HepG2 (cell line): ENCODE results near the gene RNASE11. TPM values are rescaled to one million over a fixed set of nuclear protein-coding genes. Genes with fewer than 3 reads are reported as not detected.

Experiments
- GATA4 ChIP-seq: sonication (generic); IDR thresholded peaks from 2 replicates; pipeline ENCODE4 v1.6.1; 2016; ENCODE audit warnings: antibody characterized with exemption, low read depth, borderline replicate concordance
- GTF3A ChIP-seq: sonication (generic); formaldehyde crosslinking; conservative IDR thresholded peaks from 2 replicates; pipeline ENCODE4 v1.4.0; 2020; ENCODE audit warnings: mild to moderate bottlenecking, missing genetic modification reagents
- HCFC1 ChIP-seq: fragments of 150-350 bp; IDR thresholded peaks from 2 replicates; pipeline ENCODE4 v1.6.1; 2014; ENCODE audit warnings: low read depth, low read length
- HNRNPL ChIP-seq: fragments of 200-400 bp; formaldehyde crosslinking; IDR thresholded peaks from 2 replicates; pipeline ENCODE4 v1.6.1; 2017; ENCODE audit warnings: mild to moderate bottlenecking, low read depth, low read length
- KLF11 ChIP-seq: IDR thresholded peaks from 2 replicates; pipeline ENCODE4 v1.6.1; 2016; ENCODE audit warnings: missing compliant biosample characterization
- NONO ChIP-seq, 2 experiments: fragments of 450-650 bp in 1 of 2; sonication (generic) in 1 of 2; formaldehyde crosslinking in 1 of 2; IDR thresholded peaks in 1 of 2; conservative IDR thresholded peaks in 1 of 2; 2 replicates each; pipeline versions ENCODE4 v1.6.1 to v1.8.0; 2017 to 2022; ENCODE audit warnings: mild to moderate bottlenecking in 1 of 2, missing genetic modification reagents in 1 of 2, moderate library complexity in 1 of 2
- PLSCR1 ChIP-seq: sonication (generic); formaldehyde crosslinking; IDR thresholded peaks from 2 replicates; pipeline ENCODE4 v1.5.0; 2020; ENCODE audit warnings: missing genetic modification reagents, mild to moderate bottlenecking, borderline replicate concordance
- PPARG ChIP-seq: conservative IDR thresholded peaks from 2 replicates; pipeline ENCODE4 v1.6.1; 2016; ENCODE audit warnings: missing biosample characterization, missing genetic modification reagents
- PTBP1 ChIP-seq: fragments of 200-400 bp; formaldehyde crosslinking; IDR thresholded peaks from 2 replicates; pipeline ENCODE4 v1.6.1; 2018; ENCODE audit warnings: low read length, low read depth; ENCODE audit not compliant: poor library complexity, severe bottlenecking
- REXO4 ChIP-seq: sonication (generic); formaldehyde crosslinking; IDR thresholded peaks from 2 replicates; pipeline ENCODE4 v1.8.0; 2022; ENCODE audit warnings: missing genetic modification reagents, mild to moderate bottlenecking, borderline replicate concordance
- SP2 ChIP-seq: sonication (generic); formaldehyde crosslinking; IDR thresholded peaks from 2 replicates; pipeline ENCODE4 v1.5.1; 2020; ENCODE audit warnings: mild to moderate bottlenecking, missing genetic modification reagents
- TEF ChIP-seq: sonication (generic); formaldehyde crosslinking; IDR thresholded peaks from 2 replicates; pipeline ENCODE4 v1.5.0; 2020; ENCODE audit warnings: missing genetic modification reagents
- THYN1 ChIP-seq: sonication (generic); formaldehyde crosslinking; IDR thresholded peaks from 2 replicates; pipeline ENCODE4 v1.8.1; 2023; ENCODE audit warnings: low read depth, mild to moderate bottlenecking, moderate library complexity, missing genetic modification reagents, borderline replicate concordance
- ZBTB8A ChIP-seq: sonication (generic); formaldehyde crosslinking; IDR thresholded peaks from 2 replicates; pipeline ENCODE4 v1.4.0; 2020; ENCODE audit warnings: mild to moderate bottlenecking, low read depth, missing genetic modification reagents, borderline replicate concordance
- ZFP82 ChIP-seq: sonication (generic); formaldehyde crosslinking; IDR thresholded peaks from 2 replicates; pipeline ENCODE4 v1.5.1; 2020; ENCODE audit warnings: mild to moderate bottlenecking, missing genetic modification reagents, borderline replicate concordance
- ZNF276 ChIP-seq: sonication (generic); formaldehyde crosslinking; IDR thresholded peaks from 2 replicates; pipeline ENCODE4 v1.4.0; 2020; ENCODE audit warnings: mild to moderate bottlenecking, low read depth, missing genetic modification reagents
- ZNF362 ChIP-seq: sonication (generic); formaldehyde crosslinking; IDR thresholded peaks from 2 replicates; pipeline ENCODE4 v1.4.0; 2020; ENCODE audit warnings: missing genetic modification reagents, mild to moderate bottlenecking, borderline replicate concordance
- ZNF569 ChIP-seq: sonication (generic); formaldehyde crosslinking; IDR thresholded peaks from 2 replicates; pipeline ENCODE4 v1.5.0; 2020; ENCODE audit warnings: mild to moderate bottlenecking, missing genetic modification reagents, moderate library complexity, borderline replicate concordance
- ZSCAN20 ChIP-seq: sonication (generic); formaldehyde crosslinking; IDR thresholded peaks from 2 replicates; pipeline ENCODE4 v1.4.0; 2020; ENCODE audit warnings: missing genetic modification reagents, mild to moderate bottlenecking, borderline replicate concordance
- polyA plus RNA-seq, 8 experiments: library from polyadenylated mRNA; depleted of rRNA in 3 of 8; stranded (reverse) in 7 of 8; unstranded in 1 of 8; fragments of >200 nt; fragmentation: Illumina TruSeq in 4 of 8; extraction: Trizol in 4 of 8; gene quantifications; 2 replicates each; pipeline versions ENCODE4 v1.2.1 to v1.2.3, GENCODE V29; 2011 to 2016; ENCODE audit warnings: low read depth in 4 of 8, missing spikeins in 1 of 8, mixed read lengths in 1 of 8; ENCODE audit not compliant: insufficient read depth in 1 of 8
- total RNA-seq, 5 experiments: library from RNA; depleted of rRNA; stranded (reverse); fragments of >200 nt; fragmentation: Illumina TruSeq; extraction: Trizol; gene quantifications; 2 replicates each; pipeline ENCODE4 v1.2.3, GENCODE V29; 2016; ENCODE audit warnings: low read depth in 1 of 5
- TF ChIP-seq, protein P1 (sequence below): sonication (generic); formaldehyde crosslinking; IDR thresholded peaks from 2 replicates; pipeline ENCODE4 v1.8.1; 2023; ENCODE audit warnings: mild to moderate bottlenecking, missing genetic modification reagents

RNASE11 gene
- total and polyA plus RNA-seq, 2 of the 13 experiments (the other 11 are each of a cell fraction or from before 2014, with no cell fraction given): not detected

GRCh38 chr14:20609215-20610001 is 21.6 kb upstream of the RNASE11 start (continued):
- TF ChIP-seq HNRNPL (0 out of 2 replicates have a peak, but pooled peaks have one; percentile 47), ZBTB8A (CRISPR knock-in tag) (no peak), PLSCR1 (no peak), PTBP1 (no peak), ZNF276 (CRISPR knock-in tag) (no peak), ZFP82 (CRISPR knock-in tag) (no peak), THYN1 (CRISPR knock-in tag) (no peak), GTF3A (CRISPR knock-in tag) (no peak), ZNF569 (CRISPR knock-in tag) (no peak), KLF11 (no peak), TEF (CRISPR knock-in tag) (no peak), ZNF362 (CRISPR knock-in tag) (no peak; the same call in 1 of the 2 replicates), NONO (IDR thresholded peaks at IDR 0.05) (no peak), NONO (CRISPR knock-in tag; conservative IDR thresholded peaks at IDR 0.05) (no peak), REXO4 (CRISPR knock-in tag) (no peak), SP2 (CRISPR knock-in tag) (no peak), HCFC1 (no peak), PPARG (peak; percentile 56; the same call in 1 of the 2 replicates), ZSCAN20 (CRISPR knock-in tag) (no peak), GATA4 (no peak)
- TF ChIP-seq, protein P1, sequence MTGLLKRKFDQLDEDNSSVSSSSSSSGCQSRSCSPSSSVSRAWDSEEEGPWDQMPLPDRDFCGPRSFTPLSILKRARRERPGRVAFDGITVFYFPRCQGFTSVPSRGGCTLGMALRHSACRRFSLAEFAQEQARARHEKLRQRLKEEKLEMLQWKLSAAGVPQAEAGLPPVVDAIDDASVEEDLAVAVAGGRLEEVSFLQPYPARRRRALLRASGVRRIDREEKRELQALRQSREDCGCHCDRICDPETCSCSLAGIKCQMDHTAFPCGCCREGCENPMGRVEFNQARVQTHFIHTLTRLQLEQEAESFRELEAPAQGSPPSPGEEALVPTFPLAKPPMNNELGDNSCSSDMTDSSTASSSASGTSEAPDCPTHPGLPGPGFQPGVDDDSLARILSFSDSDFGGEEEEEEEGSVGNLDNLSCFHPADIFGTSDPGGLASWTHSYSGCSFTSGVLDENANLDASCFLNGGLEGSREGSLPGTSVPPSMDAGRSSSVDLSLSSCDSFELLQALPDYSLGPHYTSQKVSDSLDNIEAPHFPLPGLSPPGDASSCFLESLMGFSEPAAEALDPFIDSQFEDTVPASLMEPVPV: peak; percentile 49; the same call in 1 of the 2 replicates
